PFSK-1 (cell line): ENCODE measurements around the gene MKKS.

Source experiments
- FOXP2 ChIP-seq: optimal IDR thresholded peaks from 2 replicates; pipeline ENCODE3; 2011; ENCODE audit warnings: borderline replicate concordance, control low read depth, inconsistent platforms; ENCODE audit not compliant: insufficient read depth; ENCODE audit errors: extremely low read length, extremely low read depth
- POLR2AphosphoS5 ChIP-seq: IDR thresholded peaks from 2 replicates; pipeline ENCODE4 v1.6.1; 2012; ENCODE audit warnings: low read depth, mild to moderate bottlenecking, control low read depth, low read length, moderate library complexity
- SIN3A ChIP-seq: IDR thresholded peaks from 2 replicates; pipeline ENCODE4 v1.6.1; 2012; ENCODE audit warnings: mild to moderate bottlenecking, low read length, moderate library complexity, borderline replicate concordance; ENCODE audit not compliant: insufficient read depth
- TAF1 ChIP-seq: IDR thresholded peaks from 2 replicates; pipeline ENCODE4 v1.6.1; 2012; ENCODE audit warnings: low read length, control low read depth, borderline replicate concordance; ENCODE audit not compliant: insufficient read depth
- TF ChIP-seq, protein P1 (sequence below), 2 experiments: IDR thresholded peaks; 2 replicates each; pipeline versions ENCODE4 v1.6.1 to v1.8.0; 2011 to 2012; ENCODE audit warnings: low read depth in 2 of 2, low read length in 2 of 2, control low read depth in 1 of 2, inconsistent platforms in 1 of 2, mild to moderate bottlenecking in 1 of 2, moderate library complexity in 1 of 2; ENCODE audit not compliant: insufficient read depth in 1 of 2

The MKKS gene

DNA sequence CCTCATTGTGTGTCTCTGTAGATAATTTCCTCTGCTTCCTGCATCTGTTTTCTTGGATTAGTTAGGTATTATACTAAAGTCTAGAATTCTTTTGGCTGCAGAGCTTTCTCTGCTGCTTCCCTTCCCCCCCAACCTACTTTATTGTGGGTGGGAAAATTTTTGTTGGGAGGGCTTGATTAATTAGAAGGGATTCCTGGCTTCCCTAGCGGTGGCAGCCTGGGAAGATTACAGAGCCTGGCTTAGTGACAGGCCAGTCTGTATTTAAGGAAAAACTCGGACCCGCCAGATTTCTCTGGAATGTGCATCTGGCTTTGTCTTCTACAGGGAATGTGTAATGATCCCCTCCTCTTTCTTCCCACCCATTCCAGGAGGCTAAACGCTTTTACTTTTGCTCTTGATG lies 32.3 kb upstream of the MKKS start:
- TF ChIP-seq SIN3A = no peak

DNA sequence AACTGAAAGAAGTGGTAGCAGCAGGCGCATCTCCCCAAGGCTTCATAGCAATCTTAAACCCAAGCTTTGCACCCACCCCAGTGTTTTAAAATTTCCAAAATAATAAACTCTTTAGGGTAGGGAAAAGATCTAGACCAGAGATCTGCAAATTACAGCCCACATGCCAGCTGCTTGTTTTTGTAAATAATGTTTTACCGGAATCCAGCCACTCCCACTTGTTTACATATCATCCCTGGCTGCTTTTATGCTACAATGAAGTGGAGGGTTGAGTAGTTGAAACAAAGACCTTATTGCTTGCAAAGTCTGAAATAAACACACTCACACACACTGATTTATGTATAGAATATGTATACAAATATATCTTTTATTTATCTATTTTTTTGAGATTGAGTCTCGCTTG lies 31.1 kb upstream of the MKKS start:
- TF ChIP-seq TAF1 (no peak), SIN3A (no peak), FOXP2 (no peak), POLR2AphosphoS5 (no peak)
- TF ChIP-seq, protein P1, sequence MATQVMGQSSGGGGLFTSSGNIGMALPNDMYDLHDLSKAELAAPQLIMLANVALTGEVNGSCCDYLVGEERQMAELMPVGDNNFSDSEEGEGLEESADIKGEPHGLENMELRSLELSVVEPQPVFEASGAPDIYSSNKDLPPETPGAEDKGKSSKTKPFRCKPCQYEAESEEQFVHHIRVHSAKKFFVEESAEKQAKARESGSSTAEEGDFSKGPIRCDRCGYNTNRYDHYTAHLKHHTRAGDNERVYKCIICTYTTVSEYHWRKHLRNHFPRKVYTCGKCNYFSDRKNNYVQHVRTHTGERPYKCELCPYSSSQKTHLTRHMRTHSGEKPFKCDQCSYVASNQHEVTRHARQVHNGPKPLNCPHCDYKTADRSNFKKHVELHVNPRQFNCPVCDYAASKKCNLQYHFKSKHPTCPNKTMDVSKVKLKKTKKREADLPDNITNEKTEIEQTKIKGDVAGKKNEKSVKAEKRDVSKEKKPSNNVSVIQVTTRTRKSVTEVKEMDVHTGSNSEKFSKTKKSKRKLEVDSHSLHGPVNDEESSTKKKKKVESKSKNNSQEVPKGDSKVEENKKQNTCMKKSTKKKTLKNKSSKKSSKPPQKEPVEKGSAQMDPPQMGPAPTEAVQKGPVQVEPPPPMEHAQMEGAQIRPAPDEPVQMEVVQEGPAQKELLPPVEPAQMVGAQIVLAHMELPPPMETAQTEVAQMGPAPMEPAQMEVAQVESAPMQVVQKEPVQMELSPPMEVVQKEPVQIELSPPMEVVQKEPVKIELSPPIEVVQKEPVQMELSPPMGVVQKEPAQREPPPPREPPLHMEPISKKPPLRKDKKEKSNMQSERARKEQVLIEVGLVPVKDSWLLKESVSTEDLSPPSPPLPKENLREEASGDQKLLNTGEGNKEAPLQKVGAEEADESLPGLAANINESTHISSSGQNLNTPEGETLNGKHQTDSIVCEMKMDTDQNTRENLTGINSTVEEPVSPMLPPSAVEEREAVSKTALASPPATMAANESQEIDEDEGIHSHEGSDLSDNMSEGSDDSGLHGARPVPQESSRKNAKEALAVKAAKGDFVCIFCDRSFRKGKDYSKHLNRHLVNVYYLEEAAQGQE (IDR thresholded peaks at IDR 0.05; ENCODE audit: insufficient read depth in 1 of 2, low read depth in 2 of 2, low read length in 2 of 2) = no peak

DNA sequence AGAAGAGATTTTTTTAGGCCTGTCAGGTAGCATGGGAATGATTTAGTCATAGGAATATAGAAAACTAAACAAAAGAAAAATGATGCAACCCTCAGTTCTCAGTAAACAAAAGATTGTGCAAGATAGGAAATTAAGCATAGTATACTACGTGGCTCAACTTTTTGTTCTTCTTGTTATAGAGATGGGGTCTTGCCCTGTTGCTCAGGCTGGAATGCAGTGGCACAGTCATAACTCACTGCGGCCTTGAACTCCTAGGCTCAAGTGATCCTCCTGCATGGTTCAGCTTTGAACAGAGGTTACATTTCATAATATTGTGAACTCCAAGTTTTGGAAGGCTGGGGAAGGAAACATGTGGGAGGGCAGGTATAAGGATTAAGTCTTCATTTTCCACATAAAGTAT lies 29.6 kb upstream of the MKKS start:
- no peak for TF ChIP-seq SIN3A
- TF ChIP-seq FOXP2 = no peak
- TF ChIP-seq, protein P1 (IDR thresholded peaks at IDR 0.05; ENCODE audit: insufficient read depth in 1 of 2, low read depth in 2 of 2, low read length in 2 of 2) = no peak
- no peak for TF ChIP-seq TAF1
- no peak for TF ChIP-seq POLR2AphosphoS5

DNA sequence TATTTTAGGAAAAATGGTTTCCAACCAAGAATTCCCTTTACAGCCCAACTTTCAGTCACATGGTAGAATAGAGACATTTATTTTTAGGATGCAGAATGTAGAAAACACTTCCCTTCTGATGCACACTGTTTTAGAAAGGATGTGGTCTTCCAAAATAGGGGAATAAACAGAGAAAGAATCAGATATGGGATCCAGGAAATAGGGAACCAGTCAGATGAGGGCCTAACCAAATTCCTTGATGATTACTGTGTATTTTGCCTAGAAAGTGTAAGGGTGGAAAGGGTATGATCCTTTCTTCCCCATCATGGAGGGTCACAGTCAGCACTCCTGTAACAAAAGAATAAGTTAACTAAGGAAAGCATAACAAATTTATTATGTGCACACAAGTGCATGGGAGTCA lies 28.5 kb upstream of the MKKS start:
- TF ChIP-seq POLR2AphosphoS5 (no peak), SIN3A (no peak), FOXP2 (no peak), TAF1 (no peak)
- TF ChIP-seq, protein P1 (IDR thresholded peaks at IDR 0.05; ENCODE audit: insufficient read depth in 1 of 2, low read depth in 2 of 2, low read length in 2 of 2) = no peak

DNA sequence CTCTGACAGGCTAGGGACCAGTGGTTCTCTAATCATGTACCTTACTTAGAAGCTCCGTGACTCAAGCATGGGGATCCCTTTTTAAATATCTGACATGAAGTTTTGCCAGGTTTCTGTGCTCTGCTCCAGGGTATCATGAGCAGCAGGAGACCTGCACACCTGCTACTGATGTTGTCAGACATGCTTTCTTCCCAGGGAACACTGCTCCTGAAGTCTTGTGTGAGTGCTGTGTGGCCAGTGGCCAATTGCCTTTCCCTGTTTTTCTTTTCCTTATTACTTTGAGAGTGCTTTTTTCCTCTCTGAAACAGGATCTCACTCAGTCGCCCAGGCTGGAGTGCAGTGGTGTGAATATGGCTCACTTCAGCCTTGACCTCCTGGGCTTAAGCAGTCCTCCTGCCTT lies 27.5 kb upstream of the MKKS start:
- no peak for TF ChIP-seq SIN3A
- TF ChIP-seq FOXP2 = no peak
- TF ChIP-seq TAF1 = no peak
- TF ChIP-seq, protein P1 (IDR thresholded peaks at IDR 0.05; ENCODE audit: insufficient read depth in 1 of 2, low read depth in 2 of 2, low read length in 2 of 2) = no peak
- no peak for TF ChIP-seq POLR2AphosphoS5

DNA sequence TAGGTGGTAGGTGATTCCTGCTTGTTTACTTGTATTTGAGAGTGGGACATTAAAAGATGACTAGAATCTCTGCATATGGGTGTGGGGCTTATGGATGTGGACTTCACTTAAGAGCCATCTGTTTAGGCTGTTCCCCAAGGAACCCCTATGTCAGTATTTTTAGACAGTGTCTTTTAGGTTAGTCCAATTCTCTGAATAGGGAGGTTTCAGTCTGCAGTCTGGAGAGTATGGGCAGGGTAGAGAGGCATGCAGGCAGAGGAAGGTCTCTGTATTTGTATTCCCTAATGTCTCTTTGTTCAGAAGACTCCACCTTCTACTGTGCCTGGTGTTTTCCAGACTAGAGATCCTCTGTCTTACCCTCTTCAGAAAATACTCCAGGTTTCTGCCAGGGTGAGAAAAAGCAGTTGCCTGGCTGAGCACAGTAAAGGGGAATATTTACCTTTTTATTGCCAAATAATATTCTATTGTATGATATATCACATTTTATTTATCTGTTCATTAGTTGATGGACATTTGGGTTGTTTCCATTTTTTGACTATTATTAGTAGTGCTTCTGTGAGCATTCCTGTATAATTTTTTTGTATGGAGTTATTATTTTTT lies 20.2 kb upstream of the MKKS start:
- TF ChIP-seq POLR2AphosphoS5 (no peak), SIN3A (no peak), TAF1 (no peak), FOXP2 (no peak)
- TF ChIP-seq, protein P1 (IDR thresholded peaks at IDR 0.05; ENCODE audit: insufficient read depth in 1 of 2, low read depth in 2 of 2, low read length in 2 of 2) = no peak
